Adrenal gland (tissue), 5 donors: ENCODE results near the gene FAM162B.

Source experiments
- POLR2A ChIP-seq, 2 donors: fragments of 450-650 bp; IDR thresholded peaks; one replicate each; pipeline ENCODE4 v1.6.1; 2017; ENCODE audit warnings: antibody characterized with exemption in 2 of 2, mild to moderate bottlenecking in 2 of 2, moderate library complexity in 1 of 2
- TF ChIP-seq, protein P1 (sequence below), 6 experiments: fragments of 450-650 bp in 4 of 6; fragments of 200-600 bp in 2 of 6; sonication (generic) in 1 of 6; IDR thresholded peaks; 1 replicate in 5 of 6; 2 replicates in 1 of 6; pipeline versions ENCODE4 v1.5.1 to v1.8.0; 2016 to 2021; ENCODE audit warnings: antibody characterized with exemption in 6 of 6, mild to moderate bottlenecking in 2 of 6, moderate library complexity in 1 of 6
- donor health status: DM: no; HTN: no; CAD: no.

DNA sequence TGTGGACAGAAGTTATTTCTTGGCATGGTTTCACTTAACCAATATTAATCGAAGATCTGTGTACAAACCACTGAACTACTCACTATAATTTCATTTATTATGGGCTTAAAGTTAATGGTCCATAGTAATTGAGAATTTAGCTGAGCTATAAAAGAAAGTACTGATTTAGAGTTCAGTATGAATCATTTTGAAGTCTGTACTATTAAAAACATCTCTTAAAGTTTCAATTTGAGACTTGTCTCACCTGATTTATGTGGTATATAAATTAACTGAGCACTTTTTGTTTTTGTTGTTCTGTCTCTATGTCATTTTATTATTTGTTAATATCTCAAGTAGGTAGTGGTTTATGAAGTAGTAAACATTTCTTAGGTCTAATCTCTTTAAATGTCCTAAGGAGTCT is 59.6 kb downstream of the FAM162B start:
- TF ChIP-seq, protein P1, sequence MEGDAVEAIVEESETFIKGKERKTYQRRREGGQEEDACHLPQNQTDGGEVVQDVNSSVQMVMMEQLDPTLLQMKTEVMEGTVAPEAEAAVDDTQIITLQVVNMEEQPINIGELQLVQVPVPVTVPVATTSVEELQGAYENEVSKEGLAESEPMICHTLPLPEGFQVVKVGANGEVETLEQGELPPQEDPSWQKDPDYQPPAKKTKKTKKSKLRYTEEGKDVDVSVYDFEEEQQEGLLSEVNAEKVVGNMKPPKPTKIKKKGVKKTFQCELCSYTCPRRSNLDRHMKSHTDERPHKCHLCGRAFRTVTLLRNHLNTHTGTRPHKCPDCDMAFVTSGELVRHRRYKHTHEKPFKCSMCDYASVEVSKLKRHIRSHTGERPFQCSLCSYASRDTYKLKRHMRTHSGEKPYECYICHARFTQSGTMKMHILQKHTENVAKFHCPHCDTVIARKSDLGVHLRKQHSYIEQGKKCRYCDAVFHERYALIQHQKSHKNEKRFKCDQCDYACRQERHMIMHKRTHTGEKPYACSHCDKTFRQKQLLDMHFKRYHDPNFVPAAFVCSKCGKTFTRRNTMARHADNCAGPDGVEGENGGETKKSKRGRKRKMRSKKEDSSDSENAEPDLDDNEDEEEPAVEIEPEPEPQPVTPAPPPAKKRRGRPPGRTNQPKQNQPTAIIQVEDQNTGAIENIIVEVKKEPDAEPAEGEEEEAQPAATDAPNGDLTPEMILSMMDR (IDR thresholded peaks at IDR 0.05) = no peak
- TF ChIP-seq POLR2A (IDR thresholded peaks at IDR 0.05) = no peak
